H9 (cell line): ENCODE data around the gene MAGEB18. TPM values are rescaled to one million over a fixed set of nuclear protein-coding genes. Genes with fewer than 3 reads are reported as not detected.

Experiments used
- DNase-seq: peaks from one replicate; pipeline ENCODE4 v3.0.0-alpha.2; 2017
- H2AFZ ChIP-seq: one replicate; pipeline ENCODE4 v1.6.1; 2013; ENCODE audit warnings: mild to moderate bottlenecking, low read length, control low read depth, moderate library complexity
- H2AK5ac ChIP-seq: 2 replicates; pipeline ENCODE4 v1.6.1; 2013; ENCODE audit warnings: low read length, control low read depth, mixed read lengths; ENCODE audit not compliant: insufficient read length
- H2BK120ac ChIP-seq: one replicate; pipeline ENCODE4 v1.6.1; 2013; ENCODE audit warnings: low read depth, mild to moderate bottlenecking, low read length, control low read depth, inconsistent platforms; ENCODE audit not compliant: poor library complexity, severe bottlenecking
- H2BK12ac ChIP-seq: 2 replicates; pipeline ENCODE4 v1.6.1; 2013; ENCODE audit warnings: low read length, control low read depth, mixed read lengths, low read depth; ENCODE audit not compliant: insufficient read length
- H2BK15ac ChIP-seq: 2 replicates; pipeline ENCODE4 v1.6.1; 2013; ENCODE audit warnings: low read depth, low read length, control low read depth
- H2BK20ac ChIP-seq: one replicate; pipeline ENCODE4 v1.6.1; 2013; ENCODE audit warnings: low read depth, mild to moderate bottlenecking, low read length, control low read depth, inconsistent platforms; ENCODE audit not compliant: poor library complexity, severe bottlenecking
- H2BK5ac ChIP-seq: 2 replicates; pipeline ENCODE4 v1.6.1; 2013; ENCODE audit warnings: low read length, control low read depth, mixed read lengths; ENCODE audit not compliant: insufficient read length
- H3K14ac ChIP-seq: 2 replicates; pipeline ENCODE4 v1.6.1; 2013; ENCODE audit warnings: low read length, control low read depth; ENCODE audit not compliant: insufficient read depth
- H3K18ac ChIP-seq: 2 replicates; pipeline ENCODE4 v1.6.1; 2013; ENCODE audit warnings: low read depth, mild to moderate bottlenecking, mixed read lengths, low read length, control low read depth; ENCODE audit not compliant: insufficient read length
- H3K23ac ChIP-seq: 2 replicates; pipeline ENCODE4 v1.6.1; 2013; ENCODE audit warnings: low read length, control low read depth, mixed read lengths, low read depth; ENCODE audit not compliant: insufficient read length
- H3K23me2 ChIP-seq: 2 replicates; pipeline ENCODE4 v1.6.1; 2013; ENCODE audit warnings: low read depth, mild to moderate bottlenecking, mixed read lengths, low read length, control low read depth; ENCODE audit not compliant: insufficient read length, poor library complexity, severe bottlenecking
- H3K27ac ChIP-seq: 2 replicates; pipeline ENCODE4 v1.5.1; 2013; ENCODE audit warnings: low read length, control low read depth, mixed read lengths, low read depth; ENCODE audit not compliant: insufficient read length
- H3K27me3 ChIP-seq: 2 replicates; pipeline ENCODE4 v1.6.1; 2013; ENCODE audit warnings: low read length, control low read depth, inconsistent platforms; ENCODE audit not compliant: insufficient read depth
- H3K4ac ChIP-seq: 2 replicates; pipeline ENCODE4 v1.6.1; 2013; ENCODE audit warnings: low read depth, mild to moderate bottlenecking, control low read depth, inconsistent platforms, low read length, moderate library complexity
- H3K4me1 ChIP-seq: 2 replicates; pipeline ENCODE4 v1.6.1; 2013; ENCODE audit warnings: low read length, control low read depth, inconsistent platforms; ENCODE audit not compliant: insufficient read depth
- H3K4me2 ChIP-seq: 2 replicates; pipeline ENCODE4 v1.6.1; 2013; ENCODE audit warnings: low read length, control low read depth, mixed read lengths; ENCODE audit not compliant: insufficient read length, insufficient read depth
- H3K56ac ChIP-seq: 2 replicates; pipeline ENCODE4 v1.6.1; 2013; ENCODE audit warnings: low read depth, mild to moderate bottlenecking, mixed read lengths, low read length, control low read depth; ENCODE audit not compliant: insufficient read length
- H3K79me1 ChIP-seq: 2 replicates; pipeline ENCODE4 v1.6.1; 2013; ENCODE audit warnings: low read depth, mild to moderate bottlenecking, moderate library complexity, low read length, control low read depth, inconsistent platforms; ENCODE audit not compliant: insufficient read depth, poor library complexity, severe bottlenecking
- H3K79me2 ChIP-seq: 2 replicates; pipeline ENCODE4 v1.6.1; 2013; ENCODE audit warnings: low read length, control low read depth, inconsistent platforms; ENCODE audit not compliant: insufficient read depth
- H3K9ac ChIP-seq: 2 replicates; pipeline ENCODE4 v1.6.1; 2013; ENCODE audit warnings: low read length, control low read depth, mixed read lengths; ENCODE audit not compliant: insufficient read length; ENCODE audit errors: extremely low read depth
- H3K9me3 ChIP-seq: one replicate; pipeline ENCODE4 v1.6.1; 2013; ENCODE audit warnings: low read depth, low read length, inconsistent platforms; ENCODE audit not compliant: control insufficient read depth
- H3T11ph ChIP-seq: one replicate; pipeline ENCODE4 v1.6.1; 2013; ENCODE audit warnings: mild to moderate bottlenecking, low read length, control low read depth, inconsistent platforms
- H4K20me1 ChIP-seq: one replicate; pipeline ENCODE4 v1.6.1; 2013; ENCODE audit not compliant: control insufficient read depth, insufficient read length, insufficient read depth
- H4K5ac ChIP-seq: 2 replicates; pipeline ENCODE4 v1.6.1; 2013; ENCODE audit warnings: low read depth, mild to moderate bottlenecking, mixed read lengths, low read length, control low read depth; ENCODE audit not compliant: insufficient read length
- H4K8ac ChIP-seq: replicated peaks from 2 replicates; pipeline ENCODE4 v1.6.1; 2013; ENCODE audit warnings: low read length, control low read depth, mixed read lengths, low read depth; ENCODE audit not compliant: insufficient read length
- H4K91ac ChIP-seq: 2 replicates; pipeline ENCODE4 v1.6.1; 2013; ENCODE audit warnings: low read depth, mild to moderate bottlenecking, moderate library complexity, mixed read lengths, low read length, control low read depth; ENCODE audit not compliant: insufficient read length
- H3K27ac Mint-ChIP-seq, 3 experiments: 2 replicates in 2 of 3; 3 replicates in 1 of 3; pipeline ENCODE4 v1.8.0; 2020 to 2021; ENCODE audit warnings: mixed read lengths in 3 of 3, mild to moderate bottlenecking in 1 of 3, moderate library complexity in 1 of 3
- H3K27me3 Mint-ChIP-seq: 2 replicates; pipeline ENCODE4 v1.8.0; 2021; ENCODE audit warnings: low read depth, mild to moderate bottlenecking, moderate library complexity, mixed read lengths
- H3K36me3 Mint-ChIP-seq, 3 experiments: 2 replicates in 2 of 3; 3 replicates in 1 of 3; pipeline ENCODE4 v1.8.0; 2020 to 2021; ENCODE audit warnings: low read depth in 3 of 3, mixed read lengths in 3 of 3; ENCODE audit not compliant: insufficient read depth in 1 of 3
- H3K4me1 Mint-ChIP-seq, 2 experiments: 2 replicates each; pipeline ENCODE4 v1.8.0; 2020; ENCODE audit warnings: mixed read lengths in 2 of 2
- H3K4me3 Mint-ChIP-seq, 2 experiments: 2 replicates in 1 of 2; 3 replicates in 1 of 2; pipeline ENCODE4 v1.8.0; 2020 to 2021; ENCODE audit warnings: mild to moderate bottlenecking in 2 of 2, mixed read lengths in 2 of 2, moderate library complexity in 1 of 2
- H3K9me3 Mint-ChIP-seq, 2 experiments: 2 replicates in 1 of 2; 3 replicates in 1 of 2; pipeline ENCODE4 v1.8.0; 2020; ENCODE audit warnings: mild to moderate bottlenecking in 2 of 2, mixed read lengths in 2 of 2, moderate library complexity in 1 of 2
- WGBS: extraction: QIAGEN DNeasy Blood & Tissue Kit; methylation state at CpG from one replicate; pipeline ENCODE4 v1.1.7; 2013; ENCODE audit warnings: missing lambda C conversion rate, low lambda C conversion rate, mixed read lengths; ENCODE audit not compliant: insufficient read length; ENCODE audit errors: extremely low coverage; 5-methylcytosine and 5-hydroxymethylcytosine counted together
- total RNA-seq: library from RNA; stranded (reverse); gene quantifications from 2 replicates; pipeline ENCODE4 v1.2.1, GENCODE V29; 2021
- TF ChIP-seq, protein P1 (sequence below): fragments of 200-600 bp; sonication (generic); conservative IDR thresholded peaks from 3 replicates; pipeline ENCODE4 v1.8.0; 2021; ENCODE audit warnings: antibody characterized with exemption, mild to moderate bottlenecking

Gene MAGEB18
- total RNA-seq, 1 experiment from 2014 or later = not detected

DNA sequence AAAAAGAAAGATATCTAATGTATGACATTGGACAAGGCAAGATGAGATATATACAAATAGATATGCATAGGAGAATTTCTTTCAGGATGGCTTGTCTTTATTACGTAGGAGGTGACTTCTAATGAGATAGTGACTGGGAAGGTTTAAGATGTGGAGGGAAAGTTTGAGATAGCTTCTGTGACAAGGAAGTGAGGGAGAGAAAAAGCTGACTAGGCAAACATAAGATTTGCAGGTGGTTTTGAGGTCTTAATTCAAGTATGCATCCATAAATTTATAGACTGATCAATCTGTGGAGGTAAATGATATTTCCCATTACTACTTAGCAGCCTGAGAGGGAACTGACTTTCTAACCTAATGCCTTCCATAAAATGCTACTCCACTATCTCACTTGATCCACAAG lies 29.0 kb upstream of the MAGEB18 start:
- Histone ChIP-seq H3K27ac (no peak overlapping the region), H3K79me1 (no peaks in the 10 kb centered on the region), H3K4me1 (no peaks in the 10 kb centered on the region), H3K27me3 (no peaks in the 10 kb centered on the region), H4K5ac (no peak overlapping the region), H2BK5ac (no peak overlapping the region), H3K18ac (no peak overlapping the region), H3K79me2 (no peaks in the 10 kb centered on the region), H3K4me2 (no peak overlapping the region), H3K9me3 (peaks cover 17% of the 10 kb centered on the region), H3T11ph (no peak overlapping the region), H2BK20ac (no peak overlapping the region), H4K91ac (no peak overlapping the region), H2AFZ (no peak overlapping the region), H3K23ac (no peak overlapping the region), H3K9ac (no peak overlapping the region), H3K23me2 (no peaks in the 10 kb centered on the region), H3K56ac (no peak overlapping the region), H4K20me1 (no peaks in the 10 kb centered on the region), H2BK15ac (no peak overlapping the region), H2BK12ac (no peak overlapping the region), H3K14ac (no peak overlapping the region), H3K4ac (no peak overlapping the region), H4K8ac (no peak overlapping the region), H2BK120ac (no peak overlapping the region), H2AK5ac (no peak overlapping the region)
- Mint-ChIP-seq H3K36me3 (no peaks in the 10 kb centered on the region), H3K27me3 (no peaks in the 10 kb centered on the region), H3K27ac (no peak overlapping the region), H3K4me3 (no peak overlapping the region), H3K9me3 (peaks cover 45 to 50% of the 10 kb centered on the region in 2 experiments), H3K4me1 (no peaks in the 10 kb centered on the region)
- WGBS = no CpG with 5 or more reads among the region's 1 CpG
- DNase-seq = no peak
- TF ChIP-seq, protein P1, sequence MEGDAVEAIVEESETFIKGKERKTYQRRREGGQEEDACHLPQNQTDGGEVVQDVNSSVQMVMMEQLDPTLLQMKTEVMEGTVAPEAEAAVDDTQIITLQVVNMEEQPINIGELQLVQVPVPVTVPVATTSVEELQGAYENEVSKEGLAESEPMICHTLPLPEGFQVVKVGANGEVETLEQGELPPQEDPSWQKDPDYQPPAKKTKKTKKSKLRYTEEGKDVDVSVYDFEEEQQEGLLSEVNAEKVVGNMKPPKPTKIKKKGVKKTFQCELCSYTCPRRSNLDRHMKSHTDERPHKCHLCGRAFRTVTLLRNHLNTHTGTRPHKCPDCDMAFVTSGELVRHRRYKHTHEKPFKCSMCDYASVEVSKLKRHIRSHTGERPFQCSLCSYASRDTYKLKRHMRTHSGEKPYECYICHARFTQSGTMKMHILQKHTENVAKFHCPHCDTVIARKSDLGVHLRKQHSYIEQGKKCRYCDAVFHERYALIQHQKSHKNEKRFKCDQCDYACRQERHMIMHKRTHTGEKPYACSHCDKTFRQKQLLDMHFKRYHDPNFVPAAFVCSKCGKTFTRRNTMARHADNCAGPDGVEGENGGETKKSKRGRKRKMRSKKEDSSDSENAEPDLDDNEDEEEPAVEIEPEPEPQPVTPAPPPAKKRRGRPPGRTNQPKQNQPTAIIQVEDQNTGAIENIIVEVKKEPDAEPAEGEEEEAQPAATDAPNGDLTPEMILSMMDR = no peak
